Keratinocyte (primary cell): Measurements from ENCODE around the gene TSPYL1. TPM values are rescaled to one million over a fixed set of nuclear protein-coding genes. Genes with fewer than 3 reads are reported as not detected.

ENCODE experiments used
- DNase-seq: peaks from one replicate; pipeline ENCODE4 v3.0.0-alpha.2; 2011; ENCODE audit warnings: low read depth, missing footprints, low spot score
- FAIRE-seq: peaks from 2 replicates; lab custom pipeline; 2011; peaks lifted over from hg19 to GRCh38; lab: Jason Lieb, UNC
- H2AFZ ChIP-seq: 2 replicates; pipeline ENCODE4 v1.6.0; 2012; ENCODE audit warnings: low read length, control low read depth, inconsistent platforms; ENCODE audit not compliant: control insufficient read depth
- H3K27ac ChIP-seq: 2 replicates; pipeline ENCODE4 v1.5.1; 2011; ENCODE audit warnings: low read length; ENCODE audit not compliant: control insufficient read depth, insufficient read depth
- H3K27me3 ChIP-seq: 3 replicates; pipeline ENCODE4 v1.6.0; 2011; ENCODE audit warnings: low read length; ENCODE audit not compliant: control insufficient read depth, insufficient read depth; ENCODE audit errors: extremely low read depth
- H3K36me3 ChIP-seq, 2 experiments: 2 replicates in 1 of 2; 3 replicates in 1 of 2; pipeline ENCODE4 v1.5.1; 2011; ENCODE audit warnings: low read length in 2 of 2, mild to moderate bottlenecking in 1 of 2; ENCODE audit not compliant: control insufficient read depth in 2 of 2, insufficient read depth in 2 of 2; ENCODE audit errors: extremely low read depth in 1 of 2
- H3K4me1 ChIP-seq: 3 replicates; pipeline ENCODE4 v1.5.1; 2011; ENCODE audit warnings: low read length; ENCODE audit not compliant: control insufficient read depth, insufficient read depth; ENCODE audit errors: extremely low read depth
- H3K4me2 ChIP-seq: 3 replicates; pipeline ENCODE4 v1.6.0; 2011; ENCODE audit warnings: low read depth, low read length; ENCODE audit not compliant: control insufficient read depth, insufficient read depth; ENCODE audit errors: extremely low read depth
- H3K4me3 ChIP-seq, 3 experiments: fragments of 200-600 bp in 1 of 3; sonication (generic) in 1 of 3; 2 replicates in 2 of 3; 3 replicates in 1 of 3; pipeline ENCODE4 v1.5.1; 2011 to 2016; ENCODE audit warnings: low read length in 3 of 3, mild to moderate bottlenecking in 3 of 3, control low read depth in 2 of 3, inconsistent platforms in 1 of 3, low read depth in 1 of 3, mixed read lengths in 1 of 3, mixed run types in 1 of 3, moderate library complexity in 1 of 3; ENCODE audit not compliant: control insufficient read depth in 2 of 3, insufficient read depth in 2 of 3; ENCODE audit errors: extremely low read depth in 1 of 3
- H3K79me2 ChIP-seq: 2 replicates; pipeline ENCODE4 v1.6.0; 2012; ENCODE audit warnings: low read length; ENCODE audit not compliant: control insufficient read depth, insufficient read depth
- H3K9ac ChIP-seq: 3 replicates; pipeline ENCODE4 v1.6.0; 2011; ENCODE audit warnings: low read length; ENCODE audit not compliant: control insufficient read depth, insufficient read depth; ENCODE audit errors: extremely low read depth
- H3K9me1 ChIP-seq: 3 replicates; pipeline ENCODE4 v1.6.0; 2011; ENCODE audit warnings: low read length; ENCODE audit not compliant: control insufficient read depth, insufficient read depth; ENCODE audit errors: extremely low read depth
- H3K9me3 ChIP-seq: 2 replicates; pipeline ENCODE4 v1.5.1; 2012; ENCODE audit warnings: low read depth, low read length; ENCODE audit not compliant: control insufficient read depth
- H4K20me1 ChIP-seq: 3 replicates; pipeline ENCODE4 v1.6.0; 2011; ENCODE audit warnings: low read length; ENCODE audit not compliant: control insufficient read depth, insufficient read depth; ENCODE audit errors: extremely low read depth
- CTCF ChIP-seq, 3 experiments: IDR thresholded peaks in 1 of 3; conservative IDR thresholded peaks in 1 of 3; optimal IDR thresholded peaks in 1 of 3; 2 replicates in 2 of 3; 3 replicates in 1 of 3; pipeline versions ENCODE3 to v1.5.1; 2011; ENCODE audit warnings: low read length in 3 of 3, mild to moderate bottlenecking in 3 of 3, moderate library complexity in 2 of 3, control low read depth in 1 of 3, inconsistent platforms in 1 of 3; ENCODE audit not compliant: insufficient read depth in 2 of 3; ENCODE audit errors: extremely low read depth in 1 of 3
- EZH2 ChIP-seq: IDR thresholded peaks from one replicate; pipeline ENCODE4 v1.6.1; 2012; ENCODE audit warnings: inconsistent platforms, mild to moderate bottlenecking, low read length, moderate library complexity
- dilution Hi-C: fragments of 300-500 bp; cut with MboI; formaldehyde crosslinking; loops from one replicate; pipeline ENCODE4 v1.7.0; 2020; ENCODE audit warnings: low sequenced_read_pairs; ENCODE audit not compliant: extremely low pct_ligation_motif_present
- polyA plus RNA-seq, 5 experiments: library from polyadenylated mRNA; depleted of rRNA in 3 of 5; stranded (reverse) in 3 of 5; stranded (forward) in 1 of 5; unstranded in 1 of 5; fragments of >200 nt; gene quantifications; 1 replicate in 1 of 5; 2 replicates in 3 of 5; 3 replicates in 1 of 5; pipeline versions ENCODE4 v1.2.1 to v1.2.3, GENCODE V29; 2011 to 2012; ENCODE audit warnings: missing spikeins in 2 of 5, low read depth in 1 of 5, low replicate concordance in 1 of 5

Gene TSPYL1
- polyA plus RNA-seq, 1 donor (not counting 4 experiments of a cell fraction or from before 2014, with no cell fraction given), result 75.6 TPM

GRCh38 chr6:116283191-116283590 lies 3.5 kb upstream of the TSPYL1 start:
- TF ChIP-seq EZH2 (no peak), CTCF (optimal IDR thresholded peaks at IDR 0.05 in 1 of 3, IDR thresholded peaks at IDR 0.05 in 1 of 3, conservative IDR thresholded peaks at IDR 0.05 in 1 of 3; ENCODE audit: extremely low read depth in 1 of 3, insufficient read depth in 2 of 3, low read length in 3 of 3) (no peak)
- no peaks in the 10 kb centered on the region for H4K20me1 ChIP-seq
- H3K36me3 ChIP-seq, result peaks cover under 1 to 2% of the 10 kb centered on the region in 2 experiments
- no peak overlapping the region for H2AFZ ChIP-seq
- no peak overlapping the region for H3K27ac ChIP-seq
- DNase-seq (no peak), FAIRE-seq (no peak)
- dilution Hi-C loops, result no loop called here
- H3K4me3 ChIP-seq, result no peak overlapping the region
- peaks cover 14% of the 10 kb centered on the region for H3K79me2 ChIP-seq
- H3K9me3 ChIP-seq, result no peaks in the 10 kb centered on the region
- H3K4me2 ChIP-seq, result no peak overlapping the region
- no peaks in the 10 kb centered on the region for H3K9me1 ChIP-seq
- peaks cover 14% of the 10 kb centered on the region for H3K4me1 ChIP-seq
- H3K27me3 ChIP-seq, result no peaks in the 10 kb centered on the region
- no peak overlapping the region for H3K9ac ChIP-seq

- H3K27ac ChIP-seq, result no peak overlapping the region
- H3K9me1 ChIP-seq, result no peaks in the 10 kb centered on the region
- no peak overlapping the region for H2AFZ ChIP-seq
- H3K9me3 ChIP-seq, result no peaks in the 10 kb centered on the region
- peaks cover 19% of the 10 kb centered on the region for H3K4me1 ChIP-seq
- TF ChIP-seq CTCF (optimal IDR thresholded peaks at IDR 0.05 in 1 of 3, IDR thresholded peaks at IDR 0.05 in 1 of 3, conservative IDR thresholded peaks at IDR 0.05 in 1 of 3; ENCODE audit: extremely low read depth in 1 of 3, insufficient read depth in 2 of 3, low read length in 3 of 3), result no peak
- peaks cover 3 to 7% of the 10 kb centered on the region in 2 experiments for H3K36me3 ChIP-seq
- H3K4me2 ChIP-seq, result no peak overlapping the region
- FAIRE-seq, result no peak
- H3K27me3 ChIP-seq, result no peaks in the 10 kb centered on the region
- no peak for DNase-seq
- no peak overlapping the region for H3K4me3 ChIP-seq
- dilution Hi-C loops, result no loop called here
- no peak overlapping the region for H3K9ac ChIP-seq
- H4K20me1 ChIP-seq, result peaks cover 3% of the 10 kb centered on the region
- H3K79me2 ChIP-seq, result peaks cover 19% of the 10 kb centered on the region
Measured at GRCh38 chr6:116282698-116283097, 3.0 kb upstream of the TSPYL1 start.
